KMS-11 (cell line): ENCODE results near the gene AKAP1.

Source experiments
- H2AFZ ChIP-seq: fragments of 200-600 bp; sonication (generic); 2 replicates; pipeline ENCODE4 v1.6.1; 2016; ENCODE audit warnings: antibody characterized with exemption, mixed run types, low read depth
- H3K27ac ChIP-seq: fragments of 200-600 bp; sonication (generic); 2 replicates; pipeline ENCODE4 v1.6.1; 2016; ENCODE audit warnings: mild to moderate bottlenecking, mixed run types
- H3K27me3 ChIP-seq: fragments of 200-600 bp; sonication (generic); 2 replicates; pipeline ENCODE4 v1.6.1; 2017; ENCODE audit warnings: mild to moderate bottlenecking, low read depth, mixed run types, moderate library complexity; ENCODE audit not compliant: insufficient read depth
- H3K36me3 ChIP-seq: fragments of 200-600 bp; sonication (generic); 2 replicates; pipeline ENCODE4 v1.6.1; 2017; ENCODE audit warnings: mild to moderate bottlenecking, mixed run types; ENCODE audit not compliant: insufficient read depth
- H3K4me1 ChIP-seq: fragments of 200-600 bp; sonication (generic); 2 replicates; pipeline ENCODE4 v1.6.1; 2016; ENCODE audit warnings: mild to moderate bottlenecking, low read depth, mixed run types; ENCODE audit not compliant: poor library complexity, severe bottlenecking
- H3K4me2 ChIP-seq: fragments of 200-600 bp; sonication (generic); 2 replicates; pipeline ENCODE4 v1.7.0; 2016; ENCODE audit warnings: mild to moderate bottlenecking, mixed run types
- H3K4me3 ChIP-seq: fragments of 200-600 bp; sonication (generic); IDR thresholded peaks from 2 replicates; pipeline ENCODE4 v1.6.1; 2017; ENCODE audit warnings: low read depth, low read length, mixed read lengths; ENCODE audit not compliant: insufficient read depth
- H3K79me2 ChIP-seq: fragments of 200-600 bp; sonication (generic); 2 replicates; pipeline ENCODE4 v1.6.1; 2016; ENCODE audit warnings: low read depth, mixed run types; ENCODE audit not compliant: insufficient read depth
- H3K9ac ChIP-seq: fragments of 200-600 bp; sonication (generic); 2 replicates; pipeline ENCODE4 v1.6.1; 2016; ENCODE audit warnings: mild to moderate bottlenecking, mixed run types
- H4K20me1 ChIP-seq: fragments of 200-600 bp; sonication (generic); 2 replicates; pipeline ENCODE4 v1.6.1; 2016; ENCODE audit warnings: mild to moderate bottlenecking, mixed run types; ENCODE audit not compliant: insufficient read depth
- CTCF ChIP-seq: fragments of 200-600 bp; sonication (generic); conservative IDR thresholded peaks from 2 replicates; pipeline ENCODE4 v1.6.1; 2017; ENCODE audit warnings: low read depth, mild to moderate bottlenecking, antibody characterized with exemption, low read length, moderate library complexity, mixed read lengths

Gene AKAP1

GRCh38 chr17:57092779-57093178 is 7.7 kb downstream of the AKAP1 start:
- H3K4me2 ChIP-seq: no peak overlapping the region
- peaks cover 80% of the 10 kb centered on the region for H3K79me2 ChIP-seq
- no peak overlapping the region for H2AFZ ChIP-seq
- H3K36me3 ChIP-seq: no peaks in the 10 kb centered on the region; the same call in 1 of the 2 replicates
- no peak overlapping the region for H3K9ac ChIP-seq
- TF ChIP-seq CTCF: no peak
- H3K4me1 ChIP-seq: peaks cover 17% of the 10 kb centered on the region
- peaks cover 33% of the 10 kb centered on the region for H4K20me1 ChIP-seq
- H3K27me3 ChIP-seq: no peaks in the 10 kb centered on the region
- H3K27ac ChIP-seq: no peak overlapping the region
- H3K4me3 ChIP-seq: no peak overlapping the region

DNA sequence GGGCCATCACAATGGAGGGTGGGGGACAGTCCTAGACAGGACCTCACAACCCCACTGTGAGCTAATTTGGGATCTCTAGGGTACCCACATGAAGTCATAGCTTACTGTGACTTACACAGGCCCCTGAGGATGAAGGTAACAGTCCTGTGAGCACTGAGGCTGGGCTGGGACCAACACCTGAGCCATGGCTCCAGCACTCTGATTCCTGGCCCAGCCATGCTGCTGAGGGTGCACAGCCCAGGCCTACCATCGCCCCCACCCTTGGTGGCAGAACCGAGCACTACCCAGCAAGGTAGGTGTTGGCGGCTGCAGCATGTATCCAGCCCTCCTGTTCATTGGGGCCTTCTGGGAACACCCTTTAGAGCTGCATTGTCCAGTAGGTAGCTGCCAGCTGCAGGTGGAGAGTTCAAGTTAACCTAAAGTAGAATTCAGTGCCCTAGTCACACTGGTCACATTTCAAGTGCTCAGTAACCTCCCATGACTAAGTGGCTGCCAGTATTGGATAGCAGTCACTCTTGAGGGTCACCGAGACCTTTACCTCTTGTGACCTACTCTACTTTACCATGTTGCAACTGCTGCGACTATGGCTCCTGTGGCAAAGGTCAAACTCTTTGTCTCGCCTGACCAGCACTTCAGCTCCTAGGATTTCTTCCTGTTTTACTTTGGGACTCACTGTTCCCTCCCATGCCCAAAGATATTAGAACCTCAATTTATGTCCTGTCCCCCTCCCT is 11.6 kb downstream of the AKAP1 start:
- Histone ChIP-seq H4K20me1 (peaks cover 16% of the 10 kb centered on the region), H3K36me3 (no peaks in the 10 kb centered on the region), H3K27me3 (no peaks in the 10 kb centered on the region), H3K79me2 (peaks cover 79% of the 10 kb centered on the region), H3K9ac (no peak overlapping the region), H3K4me3 (no peak overlapping the region), H3K4me1 (peaks cover 3% of the 10 kb centered on the region), H3K27ac (no peak overlapping the region), H3K4me2 (no peak overlapping the region), H2AFZ (no peak overlapping the region)
- TF ChIP-seq CTCF: no peak

GRCh38 chr17:57097832-57098421 is 12.9 kb downstream of the AKAP1 start:
- Histone ChIP-seq H4K20me1 (peaks cover 16% of the 10 kb centered on the region), H3K4me1 (peaks cover 9% of the 10 kb centered on the region), H2AFZ (no peak overlapping the region), H3K27me3 (no peaks in the 10 kb centered on the region), H3K36me3 (no peaks in the 10 kb centered on the region), H3K4me2 (no peak overlapping the region), H3K27ac (no peak overlapping the region), H3K79me2 (peaks cover 76% of the 10 kb centered on the region), H3K4me3 (no peak overlapping the region), H3K9ac (no peak overlapping the region)
- no peak for TF ChIP-seq CTCF

- H3K27ac ChIP-seq: no peak overlapping the region
- H3K36me3 ChIP-seq: no peaks in the 10 kb centered on the region
- H3K79me2 ChIP-seq: peaks cover 76% of the 10 kb centered on the region
- no peak overlapping the region for H3K9ac ChIP-seq
- H3K4me1 ChIP-seq: peaks cover 9% of the 10 kb centered on the region
- TF ChIP-seq CTCF: no peak
- peaks cover 9% of the 10 kb centered on the region for H4K20me1 ChIP-seq
- H3K4me2 ChIP-seq: no peak overlapping the region
- no peaks in the 10 kb centered on the region for H3K27me3 ChIP-seq
- no peak overlapping the region for H3K4me3 ChIP-seq
- H2AFZ ChIP-seq: no peak overlapping the region
These were observed 14.1 kb downstream of the AKAP1 start for GRCh38 chr17:57099165-57099564.
